AG09319 (cell line): ENCODE results near the gene RABGGTA.

Experiments used
- DNase-seq: peaks from one replicate; pipeline ENCODE4 v3.0.0-alpha.2; 2010; ENCODE audit warnings: low read depth; ENCODE audit errors: extremely low read depth
- TF ChIP-seq, protein P1 (sequence below): IDR thresholded peaks from 2 replicates; pipeline ENCODE4 v1.5.1; 2011; ENCODE audit warnings: low read depth, mild to moderate bottlenecking, inconsistent platforms, low read length, moderate library complexity

RABGGTA gene

DNA sequence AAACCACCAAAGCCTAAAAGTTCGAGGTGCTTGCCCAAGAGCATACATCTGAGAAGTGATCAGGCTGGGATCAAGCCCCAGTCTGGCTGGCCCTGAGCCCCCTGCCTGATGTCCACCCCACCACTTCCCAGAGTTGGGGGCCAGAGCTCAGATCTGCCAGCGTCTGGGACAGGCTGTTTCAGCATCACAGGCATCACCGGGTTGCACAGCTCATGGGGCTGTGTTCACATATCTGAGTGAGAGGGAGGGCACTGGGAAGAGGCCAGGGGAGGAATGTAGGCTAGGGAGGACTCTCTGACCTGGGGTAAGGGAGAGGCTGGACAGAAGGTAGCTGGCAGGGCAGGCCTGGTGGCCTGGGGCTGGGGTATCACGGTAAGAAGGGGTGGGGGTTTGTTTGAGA, 14.4 kb downstream of the RABGGTA start:
- no peak for DNase-seq
- TF ChIP-seq, protein P1, sequence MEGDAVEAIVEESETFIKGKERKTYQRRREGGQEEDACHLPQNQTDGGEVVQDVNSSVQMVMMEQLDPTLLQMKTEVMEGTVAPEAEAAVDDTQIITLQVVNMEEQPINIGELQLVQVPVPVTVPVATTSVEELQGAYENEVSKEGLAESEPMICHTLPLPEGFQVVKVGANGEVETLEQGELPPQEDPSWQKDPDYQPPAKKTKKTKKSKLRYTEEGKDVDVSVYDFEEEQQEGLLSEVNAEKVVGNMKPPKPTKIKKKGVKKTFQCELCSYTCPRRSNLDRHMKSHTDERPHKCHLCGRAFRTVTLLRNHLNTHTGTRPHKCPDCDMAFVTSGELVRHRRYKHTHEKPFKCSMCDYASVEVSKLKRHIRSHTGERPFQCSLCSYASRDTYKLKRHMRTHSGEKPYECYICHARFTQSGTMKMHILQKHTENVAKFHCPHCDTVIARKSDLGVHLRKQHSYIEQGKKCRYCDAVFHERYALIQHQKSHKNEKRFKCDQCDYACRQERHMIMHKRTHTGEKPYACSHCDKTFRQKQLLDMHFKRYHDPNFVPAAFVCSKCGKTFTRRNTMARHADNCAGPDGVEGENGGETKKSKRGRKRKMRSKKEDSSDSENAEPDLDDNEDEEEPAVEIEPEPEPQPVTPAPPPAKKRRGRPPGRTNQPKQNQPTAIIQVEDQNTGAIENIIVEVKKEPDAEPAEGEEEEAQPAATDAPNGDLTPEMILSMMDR, result no peak

DNA sequence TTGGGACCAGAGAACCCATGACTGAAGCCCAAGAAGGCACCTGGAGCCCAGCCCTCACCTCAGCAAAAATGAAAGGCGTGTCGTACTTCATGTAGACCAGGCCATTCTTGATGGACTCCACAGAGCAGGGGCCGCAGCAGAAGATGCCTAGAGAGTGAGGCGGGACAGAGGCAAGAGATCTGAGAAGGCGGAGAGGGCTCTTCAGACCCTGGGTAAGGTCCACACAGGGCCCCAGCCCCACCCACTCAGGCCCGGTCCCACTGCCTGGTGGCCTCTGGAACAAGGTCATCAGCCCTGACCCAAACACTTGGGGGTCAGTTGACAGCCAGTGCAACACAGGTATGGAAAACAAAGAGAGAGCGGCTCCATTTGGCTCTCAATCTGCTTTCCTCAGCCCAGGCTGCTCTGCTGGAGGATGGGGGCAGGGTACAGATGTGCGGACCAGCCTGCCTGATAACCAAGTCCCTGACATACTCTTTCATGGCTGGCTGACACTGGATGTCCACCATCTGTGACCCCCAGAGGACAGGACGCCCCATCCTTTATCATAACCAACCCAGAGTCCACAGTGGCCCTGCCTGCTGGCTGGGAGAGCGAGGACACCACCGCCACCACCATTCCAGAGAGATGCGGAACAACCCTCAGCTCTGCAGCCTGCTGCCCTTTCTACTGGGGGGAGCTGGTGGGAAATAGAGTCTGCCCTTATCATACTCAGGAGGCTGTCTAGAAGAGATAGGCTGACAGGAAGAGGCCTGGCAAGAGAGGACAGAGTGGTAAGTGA, 15.3 kb downstream of the RABGGTA start:
- DNase-seq, result no peak
- TF ChIP-seq, protein P1, result no peak

DNA sequence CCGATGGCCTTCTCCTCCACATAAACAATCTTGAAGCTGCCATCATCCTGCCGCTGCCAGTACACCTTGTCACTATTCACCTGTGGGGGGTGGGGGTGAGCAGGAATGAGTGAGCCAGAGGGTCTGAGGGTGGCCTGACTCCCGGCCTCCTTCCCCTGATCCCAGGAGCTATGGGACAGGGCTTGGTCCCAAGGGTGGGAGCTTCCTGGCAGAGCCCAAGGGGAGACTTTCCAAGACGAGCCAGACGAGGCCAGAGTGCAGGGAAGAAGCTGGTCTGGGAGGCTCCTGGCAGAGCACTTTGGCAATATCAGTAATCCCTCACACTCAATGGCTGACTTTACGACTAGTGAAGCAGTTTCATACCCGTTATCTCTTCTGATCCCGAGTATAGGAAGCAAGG, 16.0 kb downstream of the RABGGTA start:
- DNase-seq, result no peak
- TF ChIP-seq, protein P1, result no peak

DNA sequence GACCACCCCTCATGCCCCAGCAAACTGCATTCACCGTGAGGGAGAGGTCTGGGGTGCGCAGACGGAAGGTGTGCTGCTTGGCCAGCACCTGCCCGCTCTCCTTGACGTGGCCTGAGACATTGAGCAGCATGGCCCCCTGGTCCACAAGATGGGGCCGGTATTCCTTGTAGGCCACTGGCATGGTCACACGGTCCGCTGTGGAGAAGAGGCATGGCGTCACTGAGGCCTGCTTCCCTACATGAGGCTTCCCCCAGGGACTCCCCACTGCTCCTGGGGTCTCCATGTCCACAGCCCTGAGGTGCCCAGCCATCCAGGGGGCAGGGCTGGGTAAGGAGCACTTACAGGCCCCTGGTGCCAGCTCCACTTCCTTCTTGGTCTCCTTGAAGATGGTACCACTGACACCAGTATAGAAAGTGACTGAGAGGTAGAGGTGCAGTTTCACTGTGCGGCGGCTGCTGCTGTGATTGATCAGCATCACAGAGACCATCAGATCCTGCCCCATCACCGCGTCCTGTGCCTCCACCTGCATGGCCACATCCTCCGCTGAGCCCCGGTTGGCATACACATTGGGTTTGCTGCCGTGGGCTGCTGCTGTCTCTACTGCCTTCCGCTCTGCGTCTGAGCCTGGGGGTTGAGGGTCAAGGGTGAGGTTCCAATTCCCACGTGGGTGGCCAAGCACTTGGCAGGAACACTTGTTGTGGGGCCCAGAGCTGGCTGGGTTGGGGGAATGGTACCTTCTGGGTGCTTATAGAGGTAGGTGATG, 16.6 kb downstream of the RABGGTA start:
- DNase-seq, result no peak
- TF ChIP-seq, protein P1, result no peak

DNA sequence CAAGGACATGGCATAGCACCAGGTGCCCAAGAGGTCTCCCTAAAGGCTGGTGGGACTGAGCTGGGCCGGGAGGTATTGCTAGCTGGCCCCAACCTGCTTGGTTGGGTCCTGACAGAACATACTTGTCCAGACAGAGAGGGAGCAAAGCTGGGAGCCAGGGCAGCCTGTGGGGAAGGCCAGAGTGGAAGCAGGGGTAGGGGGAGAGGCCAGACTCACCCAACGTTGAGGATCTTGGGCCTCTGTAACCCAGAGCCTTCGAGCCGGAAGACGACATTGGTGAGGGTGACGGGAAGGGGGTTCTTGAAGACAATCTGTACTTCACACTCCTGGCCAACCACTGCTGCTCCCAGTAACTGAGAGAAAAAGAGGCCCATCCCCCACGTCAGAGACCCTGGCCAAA, 17.5 kb downstream of the RABGGTA start:
- TF ChIP-seq, protein P1, result no peak
- no peak for DNase-seq

DNA sequence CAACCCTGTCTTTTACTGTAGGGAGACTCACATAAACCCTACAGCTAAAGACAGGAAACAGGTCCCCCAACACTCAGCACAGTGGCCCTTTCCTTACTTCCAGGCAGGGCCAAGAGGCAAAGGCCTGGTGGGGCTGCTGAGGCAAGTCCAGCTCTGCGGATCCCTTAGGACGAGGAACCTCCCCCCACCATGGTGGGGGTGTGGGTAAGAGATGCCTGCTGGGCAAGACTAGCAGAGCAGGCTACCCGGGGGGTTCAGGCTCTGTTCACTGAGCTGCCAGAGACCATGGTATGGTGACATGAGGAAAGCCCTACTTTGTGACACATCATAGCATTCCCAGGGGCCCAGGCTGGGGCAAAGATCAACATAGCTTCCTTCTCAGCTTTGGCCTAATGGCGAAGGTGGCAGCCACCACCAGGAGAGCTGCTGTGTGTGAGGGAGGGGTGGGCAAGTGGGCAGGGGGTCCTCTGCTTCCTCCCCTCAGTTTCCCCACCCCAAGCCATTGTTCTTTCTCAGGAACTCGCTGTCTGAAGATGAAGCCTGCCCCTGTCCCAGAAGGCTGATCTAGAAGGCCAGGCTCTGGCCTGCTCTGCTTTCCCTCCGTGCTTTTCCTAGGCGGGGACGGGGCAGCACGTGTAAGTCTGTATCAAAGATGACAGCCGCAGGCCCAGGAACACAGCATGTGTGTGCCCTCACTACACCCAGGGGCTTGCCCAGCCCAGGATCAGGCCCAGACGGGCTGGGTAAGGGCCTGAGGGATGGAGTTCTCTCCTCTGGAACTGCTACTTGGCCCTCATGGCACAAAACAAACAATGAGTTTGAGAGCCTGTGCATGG, 18.9 kb downstream of the RABGGTA start:
- TF ChIP-seq, protein P1, result no peak

More for the DNA sequence above, 18.9 kb downstream of the RABGGTA start:
- no peak for DNase-seq
